ENCODE data around the gene PREPL.

Gene PREPL

GRCh38 chr2:44377486-44377885, 16.2 kb upstream of the PREPL start:
- no peak for DNase-seq (ENCODE audit: insufficient read length, low spot score)
- no peak for TF ChIP-seq CTCF (IDR thresholded peaks at IDR 0.05; ENCODE audit: insufficient read depth, missing control alignments)
- FAIRE-seq = no peak

- no peak for FAIRE-seq
- no peak for DNase-seq (ENCODE audit: insufficient read length, low spot score)
- TF ChIP-seq CTCF (IDR thresholded peaks at IDR 0.05; ENCODE audit: insufficient read depth, missing control alignments) = no peak
Observed at GRCh38 chr2:44372246-44372645, 11.0 kb upstream of the PREPL start.

GRCh38 chr2:44371445-44371844, 10.2 kb upstream of the PREPL start:
- TF ChIP-seq CTCF (IDR thresholded peaks at IDR 0.05; ENCODE audit: insufficient read depth, missing control alignments) = no peak
- DNase-seq (ENCODE audit: insufficient read length, low spot score) (no peak), FAIRE-seq (no peak)

GRCh38 chr2:44369392-44369791, 8.1 kb upstream of the PREPL start:
- TF ChIP-seq CTCF (IDR thresholded peaks at IDR 0.05; ENCODE audit: insufficient read depth, missing control alignments) = no peak
- DNase-seq (ENCODE audit: insufficient read length, low spot score) (no peak), FAIRE-seq (no peak)

GRCh38 chr2:44367591-44367990, 6.3 kb upstream of the PREPL start:
- FAIRE-seq = peak; percentile 6
- no peak for TF ChIP-seq CTCF (IDR thresholded peaks at IDR 0.05; ENCODE audit: insufficient read depth, missing control alignments)
- no peak for DNase-seq (ENCODE audit: insufficient read length, low spot score)

- DNase-seq (ENCODE audit: insufficient read length, low spot score) = no peak
- no peak for TF ChIP-seq CTCF (IDR thresholded peaks at IDR 0.05; ENCODE audit: insufficient read depth, missing control alignments)
- no peak for FAIRE-seq
Observed at GRCh38 chr2:44364604-44365003, 3.3 kb upstream of the PREPL start.

- FAIRE-seq (no peak), DNase-seq (ENCODE audit: insufficient read length, low spot score) (no peak)
- TF ChIP-seq CTCF (IDR thresholded peaks at IDR 0.05; ENCODE audit: insufficient read depth, missing control alignments) = no peak
Observed at GRCh38 chr2:44362207-44363015, 1.1 kb upstream of the PREPL start.

Measured in D721Med (cell line).